ENCODE results near the gene RAI1.

RAI1 gene

DNA sequence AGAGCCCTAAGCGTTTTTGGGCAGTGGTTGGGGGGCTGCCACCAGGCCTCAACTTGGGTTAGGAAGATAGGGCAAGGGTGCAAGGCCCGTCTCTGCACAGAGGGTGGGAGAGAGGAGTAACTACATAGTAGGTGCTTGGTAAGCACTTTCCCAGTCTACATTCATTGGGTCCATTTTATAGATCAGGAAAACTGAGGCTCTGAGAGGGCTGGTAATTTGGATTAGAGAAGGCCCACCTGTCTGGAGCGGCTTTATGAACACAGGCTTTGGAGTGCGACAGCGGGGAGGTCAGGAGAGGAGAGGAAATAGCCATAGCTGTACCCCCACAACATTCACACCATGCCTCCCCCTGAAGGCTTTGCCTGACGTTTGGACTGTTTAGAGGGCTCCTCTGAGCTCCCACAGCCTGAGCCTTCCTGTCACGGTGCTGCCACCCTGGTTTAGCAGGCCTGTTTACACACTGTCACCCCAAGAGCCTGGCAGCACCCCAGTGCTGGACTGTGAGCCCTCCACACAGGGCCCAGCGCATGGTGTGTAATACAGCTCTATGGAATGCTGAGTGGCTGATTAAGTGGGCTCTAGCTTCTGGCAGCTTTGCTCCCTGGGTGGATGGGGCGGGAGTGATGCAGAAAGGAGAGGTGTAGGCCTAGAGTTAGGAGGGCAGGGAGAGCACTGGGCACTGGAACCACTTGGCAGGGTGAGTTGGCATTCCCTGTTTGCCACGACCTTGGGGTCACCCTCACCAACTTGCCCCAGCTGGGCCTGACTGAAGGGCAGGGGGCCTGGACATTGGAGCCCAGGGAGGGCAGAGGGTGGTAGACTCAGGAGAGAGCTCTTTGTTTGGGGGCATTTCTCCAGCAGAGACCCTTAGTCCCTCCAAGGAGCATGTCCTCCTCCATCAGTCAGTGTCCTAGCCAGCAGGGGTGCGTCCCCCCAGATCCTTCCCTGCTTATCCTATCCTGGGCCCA lies 73.7 kb downstream of the RAI1 start:
- no peak for DNase-seq

DNA sequence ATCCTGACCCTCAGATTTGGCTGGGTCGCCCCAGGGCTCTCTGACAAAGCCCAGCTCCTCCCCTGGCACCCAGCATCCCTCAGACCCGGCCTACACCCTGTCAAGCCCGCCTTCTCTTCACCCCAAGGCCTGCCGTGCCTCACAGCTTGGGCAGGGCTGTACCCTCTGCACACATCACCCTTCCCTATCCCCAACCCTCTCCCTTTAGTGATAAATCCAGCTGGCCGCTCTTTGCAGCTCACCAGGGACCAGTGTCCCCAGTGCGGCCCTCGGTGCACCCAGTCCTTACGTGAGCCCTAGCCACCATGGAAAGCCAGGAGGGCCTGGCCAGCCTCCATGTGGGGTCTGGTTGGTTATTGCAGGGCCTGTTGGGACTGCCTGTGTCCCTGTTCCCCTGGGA lies 74.5 kb downstream of the RAI1 start:
- DNase-seq, result no peak

DNA sequence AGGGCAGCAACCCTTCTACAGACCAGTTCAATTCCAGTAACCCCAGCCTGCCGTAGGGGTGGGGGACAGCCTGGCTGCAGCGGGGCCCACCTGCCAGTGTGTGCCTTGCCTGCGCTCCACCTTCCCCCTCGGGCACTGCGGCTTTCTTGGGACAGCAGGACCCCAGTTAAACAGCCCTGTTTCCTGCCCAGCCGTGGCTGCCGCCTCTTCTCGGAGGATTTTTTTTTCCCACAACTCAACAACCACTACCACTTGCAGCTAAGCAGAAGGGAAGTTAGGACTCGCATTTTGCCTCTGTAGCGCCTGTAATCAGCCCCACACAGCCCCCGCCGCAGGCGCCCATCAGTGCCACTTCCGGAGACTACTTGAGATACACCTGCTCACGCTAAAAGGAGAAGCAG lies 76.1 kb downstream of the RAI1 start:
- peak; percentile 77 for DNase-seq

DNA sequence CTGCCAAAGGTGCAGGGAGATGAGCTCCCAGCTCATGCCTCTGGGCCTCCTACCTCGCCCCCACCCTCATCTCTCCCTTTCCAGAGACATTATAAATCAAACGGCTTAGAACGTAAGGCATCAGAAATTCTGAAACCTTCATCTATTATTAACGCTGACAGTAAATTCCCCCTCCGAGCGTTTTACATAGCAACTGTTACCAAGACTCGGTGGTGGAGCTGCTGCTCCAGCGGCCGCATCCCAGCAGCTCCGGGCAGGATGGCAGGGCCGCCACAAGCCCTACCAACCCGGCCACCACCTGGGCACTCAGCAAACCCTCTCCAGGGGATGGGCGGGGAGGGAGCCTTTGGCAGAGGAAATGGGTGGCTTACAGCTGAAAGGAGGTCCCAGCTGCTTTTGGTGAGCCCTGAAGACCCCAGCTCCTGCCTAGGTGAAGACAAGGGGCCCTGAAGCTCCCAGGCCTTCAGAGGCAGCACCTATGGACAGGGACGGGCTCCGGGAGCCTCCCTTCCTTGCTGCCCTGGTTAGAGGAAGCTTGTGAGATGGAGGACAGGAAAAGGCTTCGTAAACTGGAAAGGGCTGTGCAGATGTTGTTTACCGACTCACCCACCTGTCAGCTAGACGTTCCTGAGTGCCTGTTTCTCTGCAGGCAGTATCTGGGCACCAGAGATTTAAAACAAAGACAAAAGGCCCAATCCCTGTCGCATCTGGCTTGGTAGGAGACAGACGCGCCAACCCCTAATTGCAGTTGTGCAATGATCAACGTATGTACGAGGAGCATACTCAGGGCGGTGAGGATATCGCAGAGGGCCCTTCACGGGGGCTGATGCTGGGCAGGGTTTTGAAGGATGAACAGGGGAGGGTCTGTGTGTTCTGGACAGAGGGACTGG lies 76.9 kb downstream of the RAI1 start:
- peak; percentile 48 for DNase-seq

DNA sequence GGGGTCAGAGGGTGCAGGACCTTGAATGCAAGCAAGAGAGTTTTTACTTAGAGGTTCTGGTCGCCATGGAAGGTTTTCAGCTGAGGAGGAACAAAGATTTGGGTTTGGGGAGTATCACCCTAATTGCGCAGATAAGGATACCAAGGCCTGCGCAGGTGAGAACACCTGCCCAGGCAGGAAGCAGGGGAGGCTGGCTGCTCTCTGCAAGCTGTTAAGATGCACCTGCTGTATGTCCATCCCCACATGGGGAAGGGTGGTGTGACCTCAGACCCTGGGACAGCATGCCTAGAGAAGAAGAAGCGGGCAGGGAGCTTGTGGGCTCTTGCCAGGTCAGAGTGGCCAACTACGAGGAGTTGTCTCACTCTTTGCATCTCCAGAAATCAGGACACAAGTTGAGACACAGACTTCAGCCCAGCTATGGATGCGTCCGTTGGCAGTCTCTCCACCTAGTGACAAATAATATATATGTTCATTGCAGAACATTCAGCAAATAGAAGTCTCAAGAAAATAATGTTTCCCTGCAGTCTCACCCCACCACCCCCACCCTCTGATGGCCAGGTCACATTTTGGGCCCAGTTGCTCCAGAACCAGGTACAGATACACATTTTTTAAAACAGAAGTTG lies 77.8 kb downstream of the RAI1 start:
- no peak for DNase-seq

DNA sequence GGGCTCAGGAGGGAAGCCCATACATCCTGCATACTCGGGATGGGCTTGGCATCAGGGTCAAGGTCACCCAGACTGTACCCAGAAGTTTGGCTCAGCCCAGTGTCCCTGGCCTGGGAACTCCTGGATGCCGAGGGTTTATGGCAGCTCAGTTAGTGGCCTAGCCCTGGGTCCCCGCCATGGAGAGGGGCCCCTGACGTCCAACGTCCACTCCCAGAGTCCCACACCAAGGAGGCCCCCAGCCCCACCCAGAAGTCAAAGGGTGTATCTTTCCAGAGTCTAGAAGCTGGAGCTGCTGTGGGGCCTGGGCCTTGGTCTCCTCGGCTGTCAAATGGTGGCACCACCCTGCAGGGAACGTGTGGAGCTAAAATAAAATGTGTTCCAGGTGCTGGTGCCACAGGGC lies 79.1 kb downstream of the RAI1 start:
- DNase-seq, result no peak

DNA sequence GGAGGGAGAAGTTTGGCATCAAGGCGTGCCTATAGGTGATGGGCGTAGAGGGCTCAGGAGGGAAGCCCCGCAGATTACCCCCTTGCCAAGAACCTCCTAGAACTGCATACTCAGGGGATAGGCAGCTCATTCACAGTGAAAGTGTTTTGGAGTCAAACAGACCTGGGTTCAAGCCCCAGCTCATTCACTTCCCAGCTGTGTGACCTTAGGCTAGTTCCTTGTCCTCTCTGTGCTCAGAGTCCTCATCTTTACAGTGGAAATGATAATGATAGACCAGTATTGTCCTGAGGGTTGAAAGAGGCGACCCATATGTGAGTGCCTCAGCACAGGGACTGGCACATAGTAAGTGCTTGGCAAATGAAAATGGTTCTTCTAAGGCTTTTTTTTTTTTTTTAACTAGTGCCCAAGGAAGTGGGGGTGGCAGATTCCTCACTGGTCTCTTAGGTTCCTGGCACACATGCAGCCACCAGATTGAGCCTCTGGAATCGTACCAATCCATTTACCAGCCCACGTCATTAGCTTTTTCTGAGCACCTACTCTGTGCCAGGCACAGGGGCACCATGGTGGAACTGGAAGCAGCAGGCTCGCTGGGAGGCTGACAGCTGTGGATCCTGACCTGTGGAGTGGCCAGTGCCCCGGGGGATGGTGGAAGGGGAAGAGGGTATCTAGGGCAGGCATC lies 79.8 kb downstream of the RAI1 start:
- DNase-seq, result no peak

DNA sequence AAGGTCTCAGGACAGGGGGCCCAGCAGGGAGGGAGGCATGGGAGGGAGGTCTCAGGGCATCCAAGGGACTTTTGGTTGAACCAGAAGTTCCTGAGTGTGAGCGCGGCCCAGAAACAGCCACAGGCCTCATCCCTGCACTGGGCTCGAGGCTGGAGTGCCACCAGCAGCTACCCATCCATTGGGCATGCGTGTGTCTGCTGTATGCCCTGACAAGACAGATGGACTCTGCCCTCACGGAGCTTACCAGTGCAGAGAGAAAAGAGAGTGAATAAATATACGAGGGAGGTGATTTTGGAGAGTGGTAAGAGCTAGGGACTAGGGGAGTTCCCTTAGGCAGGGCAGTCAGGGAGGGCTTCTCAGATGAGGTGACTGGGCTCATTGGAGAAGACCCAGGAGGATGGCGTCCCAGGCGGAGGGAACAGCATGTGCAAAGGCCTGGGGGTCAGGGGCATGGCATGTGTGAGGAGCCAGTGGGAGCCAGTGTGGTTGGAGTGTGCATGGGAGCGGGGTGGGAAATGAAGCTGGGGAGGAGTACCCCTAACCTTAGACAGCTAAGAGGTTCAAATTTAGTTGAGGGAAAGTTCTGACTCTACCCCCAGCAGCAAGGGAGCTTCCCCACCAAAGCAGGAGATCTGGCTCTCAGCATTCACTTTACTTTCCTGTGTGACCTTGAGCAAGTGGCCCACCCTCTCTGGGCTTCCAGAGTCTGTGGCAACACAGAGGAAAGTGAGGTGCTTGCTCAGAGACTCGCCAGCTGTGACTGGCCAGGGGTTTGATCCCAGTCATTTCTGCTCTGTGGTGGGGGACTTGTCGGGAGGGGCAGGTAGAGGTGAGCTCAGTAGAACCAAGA lies 80.9 kb downstream of the RAI1 start:
- no peak for DNase-seq

DNA sequence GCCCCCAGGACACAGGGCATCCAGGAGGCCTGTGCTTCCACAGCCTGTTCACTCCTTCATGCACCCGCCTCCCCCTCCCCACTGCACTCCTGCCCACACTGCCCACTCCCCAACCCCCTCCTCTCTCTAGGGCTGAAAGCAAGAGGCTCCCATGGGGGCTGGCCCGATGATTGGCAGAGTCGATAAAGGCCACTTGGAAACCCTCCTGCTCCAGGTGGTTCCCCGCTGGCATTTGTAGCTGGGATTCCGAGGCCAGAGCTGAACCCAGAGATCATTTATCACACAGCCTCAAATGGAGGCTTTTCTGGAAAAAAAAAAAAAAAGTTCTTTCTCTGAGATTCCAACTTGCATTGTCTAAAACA lies 81.5 kb downstream of the RAI1 start:
- DNase-seq, result no peak

DNA sequence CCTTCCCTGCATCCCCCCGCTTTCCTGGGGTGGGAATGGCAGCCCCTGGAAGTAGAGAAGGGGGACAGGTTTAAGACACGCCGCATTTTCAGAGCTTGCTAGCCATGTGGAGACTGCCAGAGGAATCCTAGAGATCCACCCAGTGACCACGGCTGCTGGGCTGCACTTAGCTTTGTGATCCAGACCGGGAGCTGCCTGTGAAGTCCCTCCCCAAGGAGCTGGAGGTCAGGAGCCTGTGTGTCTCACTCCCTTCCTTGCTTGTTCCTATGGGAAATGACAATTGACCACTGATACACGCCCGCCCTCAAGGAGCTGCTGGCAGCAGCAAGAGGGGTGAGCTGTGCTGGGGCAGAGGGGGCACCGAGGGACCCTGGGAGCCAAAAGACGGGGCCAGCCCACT lies 81.9 kb downstream of the RAI1 start:
- no peak for DNase-seq

DNA sequence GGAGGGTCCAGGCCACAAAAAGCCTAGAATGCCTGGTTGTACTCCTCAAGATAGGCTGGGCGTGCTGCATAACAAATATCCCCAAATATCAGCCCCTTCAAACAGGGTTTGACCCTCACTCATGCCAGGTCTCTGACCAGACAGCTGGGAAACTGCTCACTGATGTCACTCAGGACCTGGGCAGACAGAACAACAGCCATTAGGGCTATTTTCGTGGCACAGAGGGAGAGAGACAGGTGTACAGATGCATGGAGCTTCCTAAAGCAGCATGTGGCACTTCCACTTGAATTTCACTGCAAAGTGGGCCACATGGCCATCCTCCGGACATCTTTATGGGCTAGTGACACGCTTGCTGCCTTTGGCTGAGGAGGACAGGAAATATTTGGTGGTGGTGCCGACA lies 82.5 kb downstream of the RAI1 start:
- DNase-seq, result no peak

DNA sequence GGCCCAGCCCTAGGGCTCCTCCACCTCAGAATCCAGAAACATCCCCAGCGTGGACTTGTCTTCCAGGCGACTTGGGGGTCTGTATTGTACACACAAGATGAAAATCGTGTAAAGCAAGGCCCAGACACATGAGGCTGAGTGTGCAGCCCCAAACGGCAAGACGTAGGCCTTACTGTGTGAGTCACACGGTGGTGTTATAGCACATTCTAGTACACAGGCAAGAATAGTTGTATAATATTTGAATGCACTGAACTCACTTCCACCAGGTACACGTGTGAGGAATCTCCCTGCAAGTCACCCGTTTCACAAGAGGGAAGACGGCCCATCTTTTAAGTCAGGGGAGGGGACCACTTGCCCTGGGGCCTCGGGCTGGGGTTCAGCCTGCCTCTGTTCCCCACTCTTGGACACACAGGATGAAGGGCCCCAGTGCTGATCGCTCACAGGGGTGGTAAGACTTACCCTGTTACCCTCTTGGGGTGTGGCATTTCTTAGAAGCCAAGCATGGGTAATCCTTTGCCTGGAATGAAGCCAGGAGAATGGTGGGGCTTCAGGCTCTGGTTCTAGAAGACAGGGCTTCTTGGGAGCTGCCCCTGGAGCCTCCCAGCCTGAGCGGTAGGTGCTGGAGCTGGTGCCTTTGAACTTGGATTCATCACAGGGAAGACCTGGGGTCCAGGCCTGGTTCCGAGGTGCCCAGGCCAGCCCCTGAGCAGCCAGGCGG lies 84.3 kb downstream of the RAI1 start:
- DNase-seq, result no peak

DNA sequence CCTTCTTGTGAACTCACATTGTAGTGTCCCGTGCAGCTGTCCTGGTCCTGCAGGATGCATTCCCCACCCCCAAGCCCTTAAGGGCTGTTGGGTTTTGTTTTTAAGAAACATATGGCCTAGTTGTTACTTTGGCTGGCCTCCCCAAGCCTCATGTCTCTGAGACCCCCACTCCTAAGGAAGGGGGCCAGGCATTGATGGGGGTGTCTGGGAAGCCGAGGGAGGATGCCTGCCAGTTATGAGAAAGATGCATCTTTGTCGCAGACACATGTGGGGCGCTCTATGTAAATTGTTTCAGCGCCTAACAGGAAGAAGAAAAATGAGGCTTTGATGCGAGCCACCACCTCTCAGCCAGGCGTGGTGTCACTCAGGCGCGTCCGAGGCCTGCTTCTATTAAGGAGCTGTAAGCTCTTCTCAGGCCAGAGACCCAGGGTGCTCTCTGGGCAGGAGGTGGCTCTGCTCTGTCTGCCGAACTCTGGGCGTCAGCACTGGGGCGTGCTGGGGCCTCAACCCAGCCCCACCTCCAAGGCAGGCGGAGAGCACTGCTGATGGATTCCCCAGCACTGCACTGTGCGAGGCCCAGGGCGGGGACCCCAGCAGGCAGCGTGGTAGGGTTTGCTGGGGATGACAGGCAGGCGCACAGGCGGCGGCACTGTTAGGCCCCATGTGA lies 85.0 kb downstream of the RAI1 start:
- DNase-seq, result no peak

DNA sequence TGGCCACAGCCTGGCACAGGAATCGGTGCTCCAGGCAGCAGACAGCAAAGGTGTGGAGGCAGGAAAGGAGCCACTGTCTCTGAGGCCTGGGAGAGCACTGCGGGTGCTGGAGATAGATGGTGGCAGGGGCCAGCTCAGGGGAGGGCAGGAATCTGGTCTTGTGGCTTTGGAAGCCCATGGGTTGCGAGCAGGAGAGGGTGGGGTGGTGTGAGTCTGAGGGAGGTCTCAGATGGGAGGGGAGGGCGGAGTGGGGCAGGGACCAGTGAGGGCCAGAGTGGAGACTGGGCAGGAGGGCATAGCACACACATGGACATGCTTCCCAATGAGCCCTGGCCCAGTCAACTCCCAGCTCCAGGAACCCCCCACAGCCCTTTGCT lies 85.5 kb downstream of the RAI1 start:
- no peak for DNase-seq

DNA sequence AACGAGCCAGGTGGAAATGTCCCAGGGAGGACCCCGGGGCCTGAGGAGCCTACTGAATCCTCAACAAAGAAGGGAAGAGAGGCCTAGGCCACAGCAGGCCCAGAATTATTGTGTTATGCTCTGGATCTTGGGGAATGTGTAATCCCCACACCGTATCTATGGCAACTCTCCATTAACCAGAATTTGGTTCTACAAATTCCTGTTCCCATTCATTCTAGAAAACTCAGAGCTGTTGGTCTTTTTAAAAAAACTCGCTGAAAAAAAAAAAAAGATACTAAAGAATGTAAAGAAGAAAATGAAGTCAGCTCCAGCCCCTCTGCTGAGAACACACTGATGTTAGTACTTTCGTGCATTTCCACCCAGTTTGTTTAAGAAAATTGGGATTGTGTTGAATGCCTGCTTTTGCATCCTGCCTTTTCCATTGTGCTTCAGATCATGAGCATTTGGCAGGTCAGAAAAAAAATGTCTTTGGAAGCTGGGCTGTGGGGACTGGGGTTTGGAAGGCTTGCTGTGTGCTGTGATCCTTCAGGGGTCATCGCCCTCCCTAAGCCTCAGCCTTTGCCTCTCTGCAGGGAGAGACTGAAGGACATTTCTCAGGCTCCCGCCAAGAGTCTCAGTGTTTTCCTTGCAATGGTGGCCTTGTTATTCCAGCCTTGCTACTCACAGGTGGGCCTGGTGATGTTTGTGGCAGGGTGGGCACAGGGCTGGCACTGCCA lies 86.1 kb downstream of the RAI1 start:
- no peak for DNase-seq

DNA sequence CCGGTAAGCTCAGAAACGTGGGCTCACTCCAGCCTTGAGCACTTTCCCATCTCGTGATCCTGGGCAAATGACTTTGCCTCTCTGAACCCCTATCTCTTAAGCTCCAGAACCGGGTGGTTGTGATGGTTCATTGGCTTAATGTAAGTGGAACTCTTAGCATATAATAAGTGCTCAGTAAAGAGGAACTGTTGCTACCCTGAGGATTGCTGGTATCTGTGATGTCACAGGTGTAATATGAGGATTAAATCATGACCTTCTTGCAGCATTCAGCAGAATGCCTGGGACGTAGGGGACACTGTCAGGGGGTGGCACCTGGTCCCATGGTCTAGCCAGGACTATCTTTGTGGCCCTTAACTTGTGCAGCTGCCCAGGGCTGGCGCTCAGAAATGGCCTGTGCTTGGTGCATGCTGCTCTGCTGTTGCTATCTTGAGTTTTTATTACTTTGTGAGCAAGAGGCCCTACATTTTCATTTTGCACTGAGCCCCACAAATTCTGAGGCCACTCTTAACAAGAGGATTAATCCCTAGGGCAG lies 86.7 kb downstream of the RAI1 start:
- no peak for DNase-seq

DNA sequence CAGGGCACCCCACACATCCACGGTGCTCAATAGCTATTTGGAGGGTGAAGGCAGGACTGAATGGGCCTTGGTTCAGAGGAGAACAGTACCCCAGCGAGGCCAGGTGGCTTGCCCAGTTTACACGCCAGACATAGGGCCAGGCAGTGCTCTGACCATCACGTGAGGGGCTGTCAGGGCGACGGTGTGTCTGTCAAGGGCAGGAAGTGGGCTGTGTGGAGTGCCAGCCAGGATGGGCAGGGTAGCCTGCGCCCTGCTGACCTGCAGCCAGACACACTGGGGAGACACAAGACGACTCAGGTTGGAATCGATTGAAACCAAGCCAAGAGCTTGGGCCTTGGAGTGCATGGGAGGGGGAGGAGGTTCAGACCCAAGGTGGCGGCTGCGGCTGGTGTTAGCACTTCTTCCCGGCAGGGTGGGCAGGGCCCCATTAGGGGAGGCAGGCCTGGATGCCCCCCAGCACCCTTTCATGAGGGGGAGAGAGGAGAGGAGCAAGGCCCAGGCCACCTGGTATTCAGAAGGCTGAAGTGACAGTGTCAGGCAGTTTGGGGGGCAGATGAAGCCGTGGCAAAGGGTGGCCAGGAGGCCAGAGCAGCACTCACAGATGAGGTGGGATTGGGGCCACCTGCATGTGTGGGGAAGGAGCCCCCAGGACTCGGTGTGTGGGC lies 87.3 kb downstream of the RAI1 start:
- no peak for DNase-seq

DNA sequence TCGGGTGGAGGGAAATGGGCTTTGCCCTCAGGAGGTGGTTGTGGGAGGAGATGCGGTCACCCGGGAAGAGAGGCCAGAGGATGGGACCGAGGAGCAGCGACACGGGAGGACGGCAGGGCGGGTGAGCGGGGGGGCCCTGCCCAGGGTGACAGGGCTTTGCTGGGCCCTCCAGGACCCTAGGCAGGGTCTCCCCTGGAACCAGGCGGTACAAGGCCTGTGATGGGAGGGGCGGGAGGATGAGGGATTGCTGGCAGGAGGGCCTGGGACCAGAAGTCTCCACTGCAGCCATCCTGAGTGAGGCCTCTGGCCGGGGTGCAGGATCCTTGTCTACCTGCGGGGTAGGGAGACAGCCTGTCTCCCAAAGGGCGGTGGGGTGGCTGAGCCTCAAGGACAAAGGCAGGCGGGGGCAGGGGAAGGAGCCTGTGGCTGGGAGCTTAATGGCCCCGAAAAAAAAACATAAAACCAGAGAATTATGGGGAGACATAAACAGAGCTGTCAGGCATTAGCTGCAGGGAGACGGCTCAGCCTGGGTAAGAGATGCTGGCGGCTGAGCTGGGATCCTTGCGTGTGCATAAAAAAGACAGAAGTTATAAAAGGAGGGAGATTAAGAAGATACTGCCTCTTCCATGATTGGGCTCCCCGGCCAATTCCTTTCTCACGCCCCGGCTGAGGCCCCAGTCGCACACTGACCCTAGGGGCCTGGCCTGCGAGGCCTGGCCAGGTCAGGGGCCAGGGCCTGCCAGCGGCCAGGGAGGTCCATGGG lies 88.8 kb downstream of the RAI1 start:
- no peak for DNase-seq

Data from NCI-H1436 treated with DMSO at 0.1 percent for 48 hours (cell line).